ENCODE data around the gene AHSG. TPM values are rescaled to one million over a fixed set of nuclear protein-coding genes. Genes with fewer than 3 reads are reported as not detected.

Gene AHSG
- polyA plus RNA-seq, 1 donor (not counting 4 experiments of a cell fraction or from before 2014, with no cell fraction given) = 0.59 TPM

DNA sequence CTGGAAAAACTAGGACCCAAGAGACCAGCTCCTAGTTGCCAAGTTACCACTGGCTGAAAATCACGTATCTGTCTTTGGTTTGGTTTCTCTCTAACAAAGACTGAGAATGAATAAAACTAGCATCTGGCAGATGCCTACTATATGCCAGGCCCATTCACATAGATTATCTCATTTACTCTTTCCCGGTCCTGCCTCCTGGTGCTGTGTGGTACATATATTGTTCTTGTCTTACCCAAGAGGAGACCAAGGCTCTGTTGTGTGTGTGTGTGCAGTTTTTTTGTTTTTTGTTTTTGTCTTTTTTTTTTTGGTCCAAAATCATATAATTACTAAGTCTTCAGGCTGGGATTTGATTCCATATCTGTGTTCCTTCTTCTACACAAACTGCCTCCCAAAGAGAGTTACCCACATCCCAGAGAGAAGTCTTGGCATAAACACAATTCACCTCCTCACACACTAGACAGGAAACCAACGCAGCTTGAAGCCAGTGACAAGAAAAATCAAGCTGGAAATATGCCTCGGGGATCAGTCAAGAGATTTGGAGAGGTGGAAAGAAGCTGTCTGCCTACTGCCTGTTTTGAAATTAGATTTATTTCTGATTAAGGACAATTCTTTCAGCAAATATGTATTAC is 891 bp downstream of the AHSG start:
- TF ChIP-seq, protein P1, sequence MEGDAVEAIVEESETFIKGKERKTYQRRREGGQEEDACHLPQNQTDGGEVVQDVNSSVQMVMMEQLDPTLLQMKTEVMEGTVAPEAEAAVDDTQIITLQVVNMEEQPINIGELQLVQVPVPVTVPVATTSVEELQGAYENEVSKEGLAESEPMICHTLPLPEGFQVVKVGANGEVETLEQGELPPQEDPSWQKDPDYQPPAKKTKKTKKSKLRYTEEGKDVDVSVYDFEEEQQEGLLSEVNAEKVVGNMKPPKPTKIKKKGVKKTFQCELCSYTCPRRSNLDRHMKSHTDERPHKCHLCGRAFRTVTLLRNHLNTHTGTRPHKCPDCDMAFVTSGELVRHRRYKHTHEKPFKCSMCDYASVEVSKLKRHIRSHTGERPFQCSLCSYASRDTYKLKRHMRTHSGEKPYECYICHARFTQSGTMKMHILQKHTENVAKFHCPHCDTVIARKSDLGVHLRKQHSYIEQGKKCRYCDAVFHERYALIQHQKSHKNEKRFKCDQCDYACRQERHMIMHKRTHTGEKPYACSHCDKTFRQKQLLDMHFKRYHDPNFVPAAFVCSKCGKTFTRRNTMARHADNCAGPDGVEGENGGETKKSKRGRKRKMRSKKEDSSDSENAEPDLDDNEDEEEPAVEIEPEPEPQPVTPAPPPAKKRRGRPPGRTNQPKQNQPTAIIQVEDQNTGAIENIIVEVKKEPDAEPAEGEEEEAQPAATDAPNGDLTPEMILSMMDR (optimal IDR thresholded peaks at IDR 0.05 in 1 of 3, IDR thresholded peaks at IDR 0.05 in 1 of 3, conservative IDR thresholded peaks at IDR 0.05 in 1 of 3; ENCODE audit: extremely low read depth in 1 of 3, insufficient read depth in 2 of 3, low read length in 3 of 3) = no peak
- no peak for TF ChIP-seq EZH2 (IDR thresholded peaks at IDR 0.05; ENCODE audit: low read length)
- Histone ChIP-seq H3K4me1 (ENCODE audit: control insufficient read depth, extremely low read depth, insufficient read depth, low read length) (peaks cover 28% of the 10 kb centered on the region), H3K9me1 (ENCODE audit: control insufficient read depth, extremely low read depth, insufficient read depth, low read length) (no peaks in the 10 kb centered on the region), H3K27me3 (ENCODE audit: control insufficient read depth, extremely low read depth, insufficient read depth, low read length) (no peaks in the 10 kb centered on the region), H3K4me2 (ENCODE audit: control insufficient read depth, extremely low read depth, insufficient read depth, low read depth, low read length) (no peak overlapping the region), H2AFZ (ENCODE audit: control insufficient read depth, low read length) (no peak overlapping the region), H3K9ac (ENCODE audit: control insufficient read depth, extremely low read depth, insufficient read depth, low read length) (no peak overlapping the region), H3K79me2 (ENCODE audit: control insufficient read depth, insufficient read depth, low read length) (no peaks in the 10 kb centered on the region), H4K20me1 (ENCODE audit: control insufficient read depth, extremely low read depth, insufficient read depth, low read length) (no peaks in the 10 kb centered on the region), H3K36me3 (ENCODE audit: control insufficient read depth in 2 of 2, extremely low read depth in 1 of 2, insufficient read depth in 2 of 2, low read length in 2 of 2) (no peaks in the 10 kb centered on the region), H3K9me3 (ENCODE audit: control insufficient read depth, low read depth, low read length) (no peaks in the 10 kb centered on the region), H3K27ac (ENCODE audit: control insufficient read depth, insufficient read depth, low read length) (no peak overlapping the region), H3K4me3 (ENCODE audit: control insufficient read depth in 2 of 3, extremely low read depth in 1 of 3, insufficient read depth in 2 of 3, low read depth in 1 of 3, low read length in 3 of 3) (no peak overlapping the region)
- DNase-seq (ENCODE audit: low read depth, low spot score) (no peak), FAIRE-seq (no peak)
- dilution Hi-C loops (cut with MboI; ENCODE audit: extremely low pct_ligation_motif_present, low sequenced_read_pairs) = no loop called here

- no peaks in the 10 kb centered on the region for H3K79me2 ChIP-seq (ENCODE audit: control insufficient read depth, insufficient read depth, low read length)
- no peak overlapping the region for H3K4me3 ChIP-seq (ENCODE audit: control insufficient read depth in 2 of 3, extremely low read depth in 1 of 3, insufficient read depth in 2 of 3, low read depth in 1 of 3, low read length in 3 of 3)
- H3K9me3 ChIP-seq (ENCODE audit: control insufficient read depth, low read depth, low read length) = no peaks in the 10 kb centered on the region
- no peak overlapping the region for H2AFZ ChIP-seq (ENCODE audit: control insufficient read depth, low read length)
- DNase-seq (ENCODE audit: low read depth, low spot score) = no peak
- H3K27ac ChIP-seq (ENCODE audit: control insufficient read depth, insufficient read depth, low read length) = no peak overlapping the region
- dilution Hi-C loops (cut with MboI; ENCODE audit: extremely low pct_ligation_motif_present, low sequenced_read_pairs) = no loop called here
- no peaks in the 10 kb centered on the region for H3K36me3 ChIP-seq (ENCODE audit: control insufficient read depth in 2 of 2, extremely low read depth in 1 of 2, insufficient read depth in 2 of 2, low read length in 2 of 2)
- H3K27me3 ChIP-seq (ENCODE audit: control insufficient read depth, extremely low read depth, insufficient read depth, low read length) = no peaks in the 10 kb centered on the region
- H4K20me1 ChIP-seq (ENCODE audit: control insufficient read depth, extremely low read depth, insufficient read depth, low read length) = no peaks in the 10 kb centered on the region
- H3K4me1 ChIP-seq (ENCODE audit: control insufficient read depth, extremely low read depth, insufficient read depth, low read length) = peaks cover 28% of the 10 kb centered on the region
- no peaks in the 10 kb centered on the region for H3K9me1 ChIP-seq (ENCODE audit: control insufficient read depth, extremely low read depth, insufficient read depth, low read length)
- no peak for TF ChIP-seq EZH2 (IDR thresholded peaks at IDR 0.05; ENCODE audit: low read length)
- TF ChIP-seq, protein P1 (optimal IDR thresholded peaks at IDR 0.05 in 1 of 3, IDR thresholded peaks at IDR 0.05 in 1 of 3, conservative IDR thresholded peaks at IDR 0.05 in 1 of 3; ENCODE audit: extremely low read depth in 1 of 3, insufficient read depth in 2 of 3, low read length in 3 of 3) = no peak
- no peak overlapping the region for H3K4me2 ChIP-seq (ENCODE audit: control insufficient read depth, extremely low read depth, insufficient read depth, low read depth, low read length)
- FAIRE-seq = no peak
- no peak overlapping the region for H3K9ac ChIP-seq (ENCODE audit: control insufficient read depth, extremely low read depth, insufficient read depth, low read length)
Measured at GRCh38 chr3:186614266-186614596, 1.4 kb downstream of the AHSG start.

Measured in keratinocyte (primary cell).